NCI-H2196 (cell line): ENCODE measurements around the gene TMEM144.
A peak's percentile ranks its signal among the peaks of the same experiment; 100 is the strongest.
"Not testable (repeated sequence)": the region's sequence is repeated elsewhere in the genome, so short reads cannot be mapped to it uniquely, and the experiment has no call there.

Experiments
- DNase-seq: peaks from one replicate; lab custom pipeline; 2025; ENCODE audit not compliant: unreplicated experiment; lab: John Stamatoyannopoulos, UW

The TMEM144 gene

DNA sequence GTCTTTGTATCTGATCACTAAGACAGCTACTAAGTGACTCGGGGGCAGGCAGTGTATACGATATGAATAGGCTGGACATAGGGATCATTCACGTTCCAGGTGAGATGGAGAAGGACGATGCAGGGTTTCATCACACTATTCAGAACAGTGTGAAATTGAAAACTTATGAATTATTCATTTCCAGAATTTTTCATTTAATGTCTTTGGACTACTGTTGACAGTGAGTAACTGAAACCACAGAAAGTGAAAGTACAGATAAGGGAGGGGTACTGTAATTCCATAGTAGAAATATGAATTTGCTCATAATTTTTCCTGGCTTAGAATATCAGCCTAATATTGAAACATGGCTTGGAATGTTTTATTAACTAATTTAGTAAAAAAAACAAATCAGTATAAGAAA, 24.4 kb downstream of the TMEM144 start:
- DNase-seq: no peak

DNA sequence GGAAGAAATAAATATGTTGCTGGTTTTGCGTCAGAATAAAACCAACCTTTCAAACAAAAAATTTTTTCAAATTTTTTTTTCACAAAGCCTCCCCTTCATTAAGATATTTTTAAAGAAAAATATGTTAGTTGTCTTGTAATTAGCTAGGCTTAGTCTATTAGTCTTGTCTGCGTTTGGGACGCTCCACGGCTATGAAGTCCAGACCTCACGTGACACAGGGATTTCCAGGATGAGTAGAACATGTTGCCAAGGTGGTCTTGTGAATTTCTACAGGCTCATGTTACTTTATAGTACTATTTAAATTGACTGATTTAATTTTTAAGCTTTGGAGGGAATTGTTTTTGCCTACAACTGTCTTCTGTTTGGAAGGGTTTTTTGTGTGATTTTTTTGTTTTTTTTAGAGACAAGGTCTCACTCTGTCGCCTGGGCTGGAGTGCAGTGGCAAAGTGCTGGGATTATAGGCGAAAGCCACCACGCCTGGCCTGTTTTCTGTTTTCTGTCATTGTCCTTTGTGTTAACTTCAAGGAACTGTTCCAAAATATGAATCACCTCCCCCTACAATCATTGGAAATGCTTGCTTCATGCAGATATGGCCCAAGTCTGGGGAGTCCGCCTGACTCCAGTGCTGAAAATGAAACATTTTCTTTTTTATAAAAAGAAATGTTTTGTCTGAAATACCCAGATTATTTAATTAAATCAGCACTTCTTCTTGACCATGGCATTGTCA, 26.2 kb downstream of the TMEM144 start:
- no peak for DNase-seq

DNA sequence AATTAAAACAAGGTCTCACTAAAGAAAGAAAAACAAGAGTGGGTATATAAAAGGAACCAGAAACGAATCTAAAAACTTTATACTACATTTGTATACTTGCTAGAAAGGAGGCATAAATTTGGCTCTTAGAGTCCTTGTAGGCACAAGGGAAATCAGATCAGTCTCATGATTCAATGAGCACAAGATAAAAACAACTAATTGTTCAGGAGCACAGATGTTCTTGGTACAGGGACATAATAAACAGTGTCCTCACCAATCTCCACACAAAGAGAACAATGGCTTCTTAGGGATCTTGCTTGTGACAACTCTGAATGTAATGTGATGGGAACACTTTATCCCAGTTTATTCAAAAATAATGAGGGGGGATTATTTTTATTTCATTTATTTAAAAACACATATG, 28.3 kb downstream of the TMEM144 start:
- no peak for DNase-seq

DNA sequence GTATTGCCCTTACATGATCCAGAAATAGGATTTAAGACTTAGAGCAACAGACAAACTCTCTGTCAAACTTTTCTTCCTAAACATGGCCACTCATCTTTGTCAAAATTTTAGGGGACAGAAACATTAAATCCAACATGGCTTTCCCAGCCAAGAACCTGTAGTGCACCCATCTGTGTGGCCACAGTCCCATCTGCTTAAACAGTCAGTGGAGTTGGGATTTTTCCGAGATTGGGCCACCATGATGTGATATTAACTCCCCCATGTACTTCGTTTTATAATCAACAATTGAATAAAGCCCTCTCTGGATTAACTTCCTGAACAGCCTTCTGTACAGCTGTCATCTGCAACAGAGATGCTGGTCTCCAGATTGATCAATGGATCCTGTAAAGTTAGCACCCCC, 28.9 kb downstream of the TMEM144 start:
- DNase-seq: no peak

DNA sequence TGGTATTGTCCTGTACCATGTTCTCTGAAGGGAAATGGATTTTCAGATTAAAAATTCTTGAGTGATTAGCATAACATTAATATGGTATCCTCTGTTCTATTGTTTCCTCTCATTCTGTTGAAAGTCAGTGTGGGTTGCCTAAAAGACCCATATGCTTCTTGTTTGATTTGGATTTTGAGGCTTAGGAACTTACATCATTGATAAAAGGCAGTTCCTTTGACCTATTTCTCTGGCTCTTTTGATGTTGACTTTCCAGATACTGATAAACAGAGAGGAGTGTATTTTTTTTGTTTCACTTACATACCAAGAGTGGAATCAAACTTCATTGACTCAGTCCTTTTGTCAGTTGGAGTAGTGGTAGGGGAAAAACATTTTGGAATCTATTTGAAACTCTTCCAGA, 32.8 kb downstream of the TMEM144 start:
- DNase-seq: no peak

DNA sequence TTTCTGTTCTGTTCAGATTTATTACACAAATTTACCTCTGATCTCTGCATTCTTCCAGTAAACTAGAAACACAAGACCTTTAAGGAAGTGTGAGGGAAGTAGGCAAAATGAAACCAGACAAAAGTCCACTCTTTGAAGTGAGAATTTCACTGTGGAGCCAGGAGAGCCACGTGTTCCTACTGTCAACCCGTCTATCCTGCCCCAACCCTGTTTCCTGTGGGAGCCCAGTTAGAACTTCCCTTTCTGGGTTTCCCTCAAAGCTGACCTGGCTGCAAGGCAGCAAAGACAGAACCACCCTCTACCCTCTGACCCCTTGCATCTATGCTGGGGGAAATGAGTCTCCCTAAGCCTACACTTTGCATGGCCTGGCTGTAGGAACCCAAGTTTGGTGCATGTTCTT, 40.0 kb downstream of the TMEM144 start:
- no peak for DNase-seq

DNA sequence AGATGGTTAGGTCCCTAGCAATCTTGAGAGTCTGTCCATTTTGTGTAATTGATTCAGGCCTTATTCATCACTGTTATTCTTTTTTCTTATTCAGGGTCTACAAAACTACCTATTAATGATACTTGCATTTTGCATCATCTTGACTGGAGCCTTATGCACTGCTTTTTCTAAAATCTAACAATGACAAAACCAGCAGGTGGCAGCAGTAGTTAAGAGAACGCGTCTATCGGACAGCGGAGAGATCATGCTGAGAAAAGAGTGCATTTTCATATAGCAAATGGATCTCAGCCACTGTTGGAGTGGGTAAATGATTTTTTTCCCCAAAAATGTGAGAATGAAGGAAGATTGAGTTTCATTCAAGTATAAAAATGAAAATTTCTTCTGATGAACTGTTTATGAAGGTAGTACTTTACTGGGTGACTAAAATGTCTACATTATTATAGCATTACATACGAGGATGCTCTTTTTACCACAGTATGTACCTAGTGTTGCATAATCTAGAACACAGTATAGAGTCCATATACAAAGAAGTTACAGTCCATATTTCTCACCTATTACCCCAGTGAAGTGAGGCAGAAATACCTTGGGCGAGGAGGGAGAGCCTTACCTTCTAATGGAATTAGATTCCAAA, 43.2 kb downstream of the TMEM144 start:
- peak; percentile 18 for DNase-seq

DNA sequence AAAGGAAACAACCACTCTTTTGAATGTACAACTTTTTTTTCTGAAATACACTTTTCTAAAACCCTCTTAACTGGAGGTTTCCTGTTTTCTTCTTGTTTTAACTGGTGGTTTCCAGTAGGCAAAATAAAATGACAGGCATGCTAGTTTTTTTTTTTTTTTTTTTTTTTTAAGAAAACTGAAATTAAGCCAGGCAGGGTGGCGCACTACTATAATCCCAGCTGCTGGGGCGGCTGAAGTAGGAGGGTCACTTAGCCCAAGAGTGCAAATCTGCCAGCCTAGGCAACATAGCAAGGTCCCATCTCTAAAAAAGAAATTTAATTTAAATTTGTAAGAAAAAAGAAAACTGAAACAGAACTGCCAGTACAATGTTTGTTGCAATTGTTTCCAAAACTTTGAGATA, 44.0 kb downstream of the TMEM144 start:
- no peak for DNase-seq

DNA sequence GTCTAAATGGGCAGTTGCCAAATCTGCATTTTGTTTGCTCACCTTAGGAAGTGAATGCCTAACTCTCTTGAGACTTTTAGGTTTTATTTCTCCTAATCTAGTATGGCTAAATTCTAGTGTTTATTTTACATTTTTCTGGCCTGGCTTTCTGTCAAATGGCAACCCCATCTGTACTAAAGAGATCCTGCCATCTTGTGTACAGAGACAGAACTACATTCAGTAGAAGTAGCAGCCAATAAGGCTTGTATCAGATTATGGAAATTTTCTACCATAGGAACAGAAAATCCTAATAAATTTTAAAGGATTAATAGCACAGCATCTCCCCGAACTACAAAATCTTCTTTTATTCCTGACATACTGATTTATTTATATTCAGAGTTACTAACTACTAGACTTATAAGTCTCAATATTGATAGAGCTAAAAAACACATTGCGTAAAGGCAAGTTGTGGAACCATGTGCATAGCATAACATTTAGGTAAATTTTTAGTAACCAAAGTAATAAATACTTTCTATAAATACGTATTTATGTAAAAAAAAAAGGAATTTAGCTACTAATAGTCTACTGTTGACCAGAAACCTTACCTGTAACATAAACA, 45.5 kb downstream of the TMEM144 start:
- peak; percentile 22 for DNase-seq

DNA sequence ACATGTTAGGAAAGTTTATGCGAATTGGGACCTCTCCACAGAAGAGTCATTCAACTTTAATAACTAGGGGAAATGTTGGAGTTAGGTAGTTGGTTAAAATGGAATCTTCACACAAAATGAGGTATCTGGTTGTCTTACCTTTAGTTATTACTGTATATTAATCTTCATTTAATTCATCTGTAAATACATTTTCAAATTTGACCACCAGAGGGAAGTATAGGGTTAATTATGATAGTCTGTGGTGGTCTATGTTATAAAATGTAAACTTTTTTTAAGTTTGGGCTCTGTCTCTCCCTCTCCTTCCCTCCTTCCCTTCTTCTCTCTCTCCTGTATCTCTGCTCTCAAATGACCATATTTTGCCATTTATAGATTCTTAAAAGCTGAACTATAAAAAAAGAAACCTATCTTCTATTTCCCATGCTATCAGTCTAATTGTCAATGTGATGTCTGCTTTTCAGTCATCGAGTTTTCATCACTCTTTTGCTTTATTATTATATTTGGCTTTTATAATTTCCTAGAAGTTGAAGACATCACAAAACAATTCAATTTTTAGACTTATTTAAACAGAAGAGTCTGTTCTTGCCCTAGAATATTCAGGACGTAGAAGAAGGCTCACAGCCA, 49.8 kb downstream of the TMEM144 start:
- peak; percentile 13 for DNase-seq

DNA sequence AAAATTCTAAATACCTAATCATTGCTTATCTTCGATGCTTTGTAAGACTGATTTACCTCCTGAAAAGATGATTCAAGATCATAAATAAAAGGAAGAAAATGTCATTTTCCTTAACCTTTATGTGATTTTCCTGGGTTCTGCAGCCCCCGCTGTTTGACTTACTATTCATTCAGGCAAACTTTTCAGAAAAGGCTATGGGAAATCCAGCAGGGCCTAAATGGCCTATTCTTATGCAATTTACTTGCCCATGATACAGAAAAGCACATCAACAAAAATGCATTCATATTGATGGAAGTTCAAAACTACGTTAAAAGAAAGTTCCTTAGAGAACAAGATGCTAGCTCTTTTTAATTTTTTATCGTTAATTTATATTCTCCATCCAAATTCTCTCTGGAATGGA, 51.2 kb downstream of the TMEM144 start:
- DNase-seq: no peak

DNA sequence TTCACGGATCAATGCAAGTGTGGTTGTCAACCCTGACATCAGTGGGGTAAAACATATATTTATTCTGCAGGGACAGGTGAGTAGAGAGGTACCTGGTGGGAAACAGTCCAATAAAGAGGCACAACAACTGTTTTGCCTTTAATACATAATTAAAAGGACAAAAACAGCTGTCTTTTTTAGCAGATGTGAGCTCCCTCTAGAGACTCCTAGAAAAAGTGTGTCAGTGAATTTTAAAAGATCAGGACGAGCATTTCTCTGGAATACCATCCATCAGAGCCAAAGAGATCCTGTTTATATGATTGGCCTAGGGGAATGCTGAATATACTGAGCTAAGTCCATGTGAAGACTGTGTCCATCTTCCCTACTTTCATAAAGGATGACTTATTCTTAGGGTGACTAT, 58.3 kb downstream of the TMEM144 start:
- no peak for DNase-seq

DNA sequence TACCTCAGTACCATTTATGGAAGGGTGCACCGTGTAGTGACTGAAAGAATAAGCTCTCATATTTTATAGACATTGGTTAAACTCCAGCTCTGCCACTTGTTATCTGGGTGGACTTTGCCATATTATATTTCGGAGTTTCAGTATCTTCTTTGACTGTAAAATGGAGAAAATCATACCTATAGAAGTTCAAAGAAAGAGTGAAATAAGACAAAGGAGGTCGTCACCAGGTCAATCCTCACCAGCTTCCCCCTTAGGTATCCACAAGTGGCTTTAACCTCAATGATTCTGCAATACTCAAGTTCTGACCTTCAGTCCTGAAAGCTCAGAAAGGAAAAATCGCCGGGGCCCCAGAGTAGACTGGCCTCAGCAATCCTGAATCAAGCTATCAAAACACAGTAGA, 64.3 kb downstream of the TMEM144 start:
- no peak for DNase-seq

DNA sequence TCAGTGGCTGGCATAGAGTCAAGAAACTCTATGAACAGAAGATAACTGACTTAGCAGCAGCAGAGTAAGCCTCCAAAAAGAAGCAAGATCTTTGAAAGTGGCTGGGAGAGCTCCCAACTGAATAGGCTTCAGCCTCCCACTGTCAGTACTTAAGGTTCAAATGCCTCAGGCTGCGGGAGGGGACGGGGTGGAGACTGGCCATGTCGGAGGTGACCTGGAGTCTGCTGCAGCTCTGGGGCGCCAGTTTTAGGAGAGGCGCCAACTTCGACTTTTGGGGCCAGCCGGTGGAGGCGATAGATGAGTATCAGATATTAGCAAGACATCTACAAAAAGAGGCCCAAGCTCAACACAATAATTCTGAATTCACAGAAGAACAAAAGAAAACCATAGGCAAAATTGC, 67.3 kb downstream of the TMEM144 start:
- DNase-seq: no peak

DNA sequence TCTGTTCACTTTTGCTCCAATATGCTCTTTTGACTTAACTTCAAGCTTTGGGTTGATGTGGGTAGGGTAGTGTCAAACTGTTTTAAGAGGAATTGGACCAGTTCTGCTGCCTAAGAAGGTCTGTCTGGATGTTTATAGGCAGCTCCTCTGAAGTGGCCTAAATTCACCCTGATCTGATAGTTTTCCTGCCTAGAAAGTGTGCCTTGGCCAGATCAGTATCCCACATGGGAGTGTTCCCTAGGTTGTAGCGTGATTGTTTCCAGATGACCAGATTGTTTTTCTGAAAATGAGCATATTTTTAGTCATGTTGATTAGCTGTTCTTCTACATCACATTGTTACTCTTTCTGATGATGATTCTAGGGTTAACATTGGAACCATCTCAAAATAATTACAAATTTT, 68.8 kb downstream of the TMEM144 start:
- DNase-seq: not testable (repeated sequence)

DNA sequence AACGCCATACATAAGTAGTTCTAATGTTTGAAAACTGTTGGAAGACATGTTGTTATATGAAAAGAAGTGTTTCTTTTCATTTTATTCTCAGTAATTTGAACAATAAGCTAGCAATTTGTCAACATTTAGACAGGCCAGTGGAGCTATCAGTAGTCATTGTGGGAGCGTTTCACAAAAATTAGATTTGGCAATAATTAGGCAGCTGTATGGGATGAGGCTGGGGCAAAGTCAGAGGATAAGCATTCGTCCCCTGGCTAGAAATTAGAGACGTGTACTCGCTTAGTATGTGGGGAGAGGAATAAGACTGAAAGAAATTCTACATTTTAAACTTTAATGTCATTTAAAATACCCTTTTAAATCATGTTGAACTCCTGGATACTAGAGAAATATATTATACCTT, 70.6 kb downstream of the TMEM144 start:
- no peak for DNase-seq

DNA sequence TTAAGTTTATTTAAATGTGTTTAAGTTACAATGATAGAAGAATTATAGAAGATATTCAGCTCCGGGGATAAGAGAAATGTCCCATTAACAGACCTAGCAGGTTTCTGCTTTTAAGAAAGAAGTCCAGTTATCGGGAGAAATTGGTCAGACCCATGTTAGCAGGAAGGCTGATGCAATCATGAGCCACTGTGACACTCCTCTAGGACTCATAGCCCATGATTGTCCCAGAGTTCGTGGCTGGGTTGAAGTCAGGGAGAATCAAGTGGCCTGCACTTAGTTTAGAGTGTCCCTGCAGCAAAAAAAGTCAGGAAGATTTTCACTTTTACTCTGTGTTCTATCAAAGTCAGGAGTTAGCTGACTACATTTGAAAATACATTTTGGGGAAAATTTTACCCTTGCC, 72.0 kb downstream of the TMEM144 start:
- no peak for DNase-seq

DNA sequence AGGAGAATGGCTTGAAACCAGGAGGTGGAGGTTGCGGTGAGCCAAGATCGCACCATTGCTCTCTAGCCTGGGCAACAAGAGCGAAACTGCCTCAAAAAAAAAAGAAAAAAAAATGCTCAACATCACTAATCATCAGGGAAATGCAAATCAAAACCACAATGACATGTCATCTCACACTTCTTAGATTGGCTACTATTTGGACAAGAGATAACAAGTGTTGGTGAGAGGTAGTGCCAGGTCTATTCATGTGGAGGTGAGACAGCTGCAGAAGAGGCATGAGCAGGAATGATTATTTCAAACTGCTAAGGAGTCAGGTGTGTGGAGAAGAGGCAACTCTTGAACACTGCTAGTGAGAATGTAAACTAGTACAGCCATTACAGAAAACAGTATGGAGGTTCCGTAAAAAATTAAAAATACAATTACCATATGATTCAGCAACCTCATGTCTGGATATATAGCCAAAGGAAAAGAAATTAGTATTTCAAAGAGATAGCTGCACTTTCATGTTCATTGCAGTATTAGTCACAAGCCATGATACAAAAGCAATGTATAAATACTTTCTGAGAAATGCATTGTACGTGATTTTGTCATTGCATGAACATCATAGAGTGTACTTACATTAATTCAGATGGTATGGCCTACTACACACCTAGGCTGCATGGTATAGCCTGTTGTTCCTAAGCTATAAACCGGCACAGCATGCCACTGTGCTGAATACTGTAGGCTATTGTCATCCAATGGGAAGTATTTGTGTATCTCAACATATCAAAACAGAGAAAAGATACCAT, 75.3 kb downstream of the TMEM144 start:
- no peak for DNase-seq

DNA sequence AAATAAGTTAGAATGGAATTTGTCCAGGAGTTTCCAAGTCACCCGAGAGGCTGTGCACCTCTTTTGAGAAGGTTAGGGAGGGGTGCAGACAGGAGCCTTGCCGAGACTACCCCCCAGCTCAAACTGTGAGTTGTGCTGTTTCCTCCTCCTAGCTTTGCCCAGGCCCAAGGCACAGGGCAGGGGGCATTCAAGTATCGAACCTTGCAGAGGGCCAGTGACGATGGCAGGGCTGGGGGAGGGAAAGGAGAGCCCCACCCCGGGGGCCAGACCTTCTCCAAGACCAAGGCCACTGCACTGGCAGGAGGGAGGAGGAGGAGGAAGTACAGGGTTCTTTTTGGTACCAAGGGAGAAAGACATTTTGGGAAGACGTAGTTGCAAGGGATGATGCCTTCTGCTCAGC, 80.6 kb downstream of the TMEM144 start:
- DNase-seq: no peak

DNA sequence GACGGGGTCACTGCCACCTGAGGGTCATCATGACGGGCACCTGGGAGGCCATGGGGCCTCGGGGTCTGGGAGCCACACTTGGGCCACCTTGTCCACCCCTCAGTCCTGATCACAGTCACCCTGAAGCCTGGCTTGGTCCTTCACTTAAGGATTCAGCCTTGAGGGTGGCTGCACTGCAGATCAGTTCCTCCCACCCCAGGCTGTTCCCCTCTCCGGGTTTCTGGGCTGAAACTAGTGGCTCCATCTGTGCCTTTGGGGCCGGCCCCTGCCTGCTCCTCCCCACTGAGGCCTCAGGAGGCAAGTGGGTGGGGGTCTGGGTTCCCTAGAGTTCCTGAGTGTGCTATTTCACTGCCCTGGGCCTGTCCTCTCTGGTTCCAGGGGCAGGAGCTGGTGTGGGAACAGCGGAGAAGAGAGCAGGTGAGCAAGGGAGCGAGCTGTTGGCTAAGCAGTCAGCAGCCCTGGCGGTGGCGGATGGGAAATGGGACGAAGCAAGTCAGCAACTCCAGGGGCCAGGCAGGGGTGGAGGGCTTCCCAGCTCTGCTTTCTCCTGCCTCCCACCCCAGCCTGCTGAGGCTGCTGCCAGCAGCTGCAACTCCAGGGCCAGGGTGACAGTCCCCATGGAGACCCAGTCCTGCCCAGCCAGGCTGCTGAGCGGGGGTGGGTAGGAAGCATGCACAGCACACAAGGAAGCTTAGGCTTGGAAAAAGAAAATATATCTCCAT, 81.2 kb downstream of the TMEM144 start:
- DNase-seq: no peak

DNA sequence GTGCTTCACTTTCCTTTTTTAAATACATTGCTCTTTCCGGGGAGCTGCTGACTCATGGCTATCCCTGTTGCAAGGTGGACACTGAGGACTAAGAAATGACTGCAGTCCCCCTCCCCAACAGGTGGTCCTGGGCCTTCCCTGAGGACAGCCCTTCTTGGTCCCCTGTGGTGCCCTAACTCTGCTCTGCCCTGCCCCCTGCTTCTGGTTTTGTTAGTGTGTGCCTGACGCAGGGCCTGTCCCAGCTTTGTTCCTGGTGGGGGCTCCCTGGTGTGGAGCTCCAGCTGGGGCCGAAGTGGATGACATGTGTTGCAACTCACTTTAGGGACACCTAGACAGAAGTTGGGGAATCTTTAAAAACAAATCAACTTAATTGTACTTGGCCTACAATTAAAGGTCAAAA, 81.9 kb downstream of the TMEM144 start:
- DNase-seq: no peak
